H1 (cell line): Measurements from ENCODE around the gene SCYGR7. TPM values are rescaled to one million over a fixed set of nuclear protein-coding genes. Genes with fewer than 3 reads are reported as not detected.

Experiments used
- CTCF ChIA-PET: fragments of 300-600 bp; sonication (Branson Sonifier 250); formaldehyde crosslinking; loops from one replicate; lab custom pipeline; 2021; ENCODE audit not compliant: partially characterized antibody; lab: Charles Lee
- POLR2A ChIA-PET: fragments of 300-600 bp; sonication (Branson Sonifier 250); formaldehyde crosslinking; loops from one replicate; lab custom pipeline; 2021; ENCODE audit warnings: inconsistent platforms; ENCODE audit not compliant: partially characterized antibody; lab: Charles Lee
- DNase-seq, 2 experiments: peaks; one replicate each; pipeline versions ENCODE4 v3.0.0 to v3.0.0-alpha.2; 2010 to 2022; ENCODE audit warnings: low spot score in 2 of 2, low read depth in 1 of 2, mixed read lengths in 1 of 2
- FAIRE-seq: peaks from 2 replicates; lab custom pipeline; 2011; peaks lifted over from hg19 to GRCh38; lab: Jason Lieb, UNC
- H2AFZ ChIP-seq: 2 replicates; pipeline ENCODE4 v1.8.1; 2012; ENCODE audit warnings: low read length, inconsistent platforms
- H2AK5ac ChIP-seq: 2 replicates; pipeline ENCODE4 v1.6.1; 2013; ENCODE audit warnings: low read depth, low read length
- H2BK120ac ChIP-seq: replicated peaks from 2 replicates; pipeline ENCODE3; 2013; ENCODE audit warnings: low read depth, low read length, inconsistent platforms
- H2BK12ac ChIP-seq: 2 replicates; pipeline ENCODE4 v1.6.1; 2013; ENCODE audit warnings: low read depth, low read length
- H2BK15ac ChIP-seq: 2 replicates; pipeline ENCODE4 v1.6.1; 2013; ENCODE audit warnings: low read length
- H2BK20ac ChIP-seq: 2 replicates; pipeline ENCODE4 v1.6.1; 2013; ENCODE audit warnings: low read length
- H2BK5ac ChIP-seq: 2 replicates; pipeline ENCODE4 v1.6.1; 2013; ENCODE audit warnings: low read depth, low read length
- H3K14ac ChIP-seq: 2 replicates; pipeline ENCODE4 v1.6.1; 2013; ENCODE audit warnings: inconsistent platforms; ENCODE audit not compliant: insufficient read length
- H3K18ac ChIP-seq: 2 replicates; pipeline ENCODE4 v1.6.1; 2013; ENCODE audit warnings: low read length; ENCODE audit errors: extremely low read depth
- H3K23ac ChIP-seq: 2 replicates; pipeline ENCODE4 v1.6.1; 2013; ENCODE audit warnings: inconsistent platforms; ENCODE audit not compliant: insufficient read length
- H3K23me2 ChIP-seq: 2 replicates; pipeline ENCODE4 v1.6.1; 2013; ENCODE audit warnings: low read depth, low read length
- H3K27ac ChIP-seq: 2 replicates; pipeline ENCODE4 v1.6.1; 2011; ENCODE audit warnings: low read depth, low read length, inconsistent platforms
- H3K27me3 ChIP-seq, 4 experiments: replicated peaks in 1 of 4; 1 replicate in 1 of 4; 2 replicates in 3 of 4; pipeline versions ENCODE4 v1.6.1 to v1.8.1; 2011 to 2013; ENCODE audit warnings: low read length in 3 of 4, mild to moderate bottlenecking in 3 of 4, inconsistent platforms in 2 of 4, mixed read lengths in 2 of 4, moderate library complexity in 1 of 4; ENCODE audit not compliant: control insufficient read depth in 3 of 4, insufficient read depth in 3 of 4; ENCODE audit errors: extremely low read depth in 1 of 4
- H3K36me3 ChIP-seq, 4 experiments: 2 replicates each; pipeline versions ENCODE4 v1.6.1 to v1.8.1; 2011 to 2013; ENCODE audit warnings: mild to moderate bottlenecking in 4 of 4, low read length in 3 of 4, moderate library complexity in 2 of 4, control low read depth in 1 of 4, inconsistent platforms in 1 of 4; ENCODE audit not compliant: insufficient read depth in 4 of 4, control insufficient read depth in 2 of 4
- H3K4ac ChIP-seq: replicated peaks from 2 replicates; pipeline ENCODE3; 2013; ENCODE audit warnings: low read length, low read depth, mixed read lengths, inconsistent platforms; ENCODE audit not compliant: insufficient read length
- H3K4me1 ChIP-seq, 4 experiments: replicated peaks in 1 of 4; 1 replicate in 1 of 4; 2 replicates in 3 of 4; pipeline versions ENCODE4 v1.6.1 to v1.8.1; 2011 to 2013; ENCODE audit warnings: low read length in 3 of 4, inconsistent platforms in 2 of 4, mixed read lengths in 1 of 4; ENCODE audit not compliant: insufficient read depth in 4 of 4, control insufficient read depth in 3 of 4
- H3K4me2 ChIP-seq, 2 experiments: 2 replicates each; pipeline versions ENCODE4 v1.6.1 to v1.8.1; 2011 to 2013; ENCODE audit warnings: low read depth in 2 of 2, low read length in 2 of 2, control low read depth in 1 of 2, inconsistent platforms in 1 of 2, mild to moderate bottlenecking in 1 of 2; ENCODE audit not compliant: insufficient read depth in 1 of 2
- H3K4me3 ChIP-seq, 4 experiments: fragments of 200-600, 300-600 bp in 1 of 4; sonication (generic), shearing (Covaris generic), sonication (Bioruptor Twin) in 1 of 4; 2 replicates each; pipeline versions ENCODE4 v1.5.1 to v1.8.1; 2011 to 2016; ENCODE audit warnings: low read length in 4 of 4, low read depth in 3 of 4, control low read depth in 2 of 4, inconsistent platforms in 2 of 4, mild to moderate bottlenecking in 2 of 4, mixed read lengths in 1 of 4, moderate library complexity in 1 of 4; ENCODE audit not compliant: insufficient read depth in 2 of 4; ENCODE audit errors: extremely low read depth in 1 of 4
- H3K56ac ChIP-seq: replicated peaks from 2 replicates; pipeline ENCODE3; 2013; ENCODE audit warnings: low read depth, mild to moderate bottlenecking, mixed read lengths, low read length, inconsistent platforms; ENCODE audit not compliant: insufficient read length
- H3K79me1 ChIP-seq: 2 replicates; pipeline ENCODE4 v1.6.1; 2013; ENCODE audit warnings: low read depth, low read length, control low read depth
- H3K79me2 ChIP-seq, 2 experiments: 2 replicates each; pipeline versions ENCODE4 v1.6.1 to v1.8.1; 2012 to 2013; ENCODE audit warnings: low read length in 2 of 2, mild to moderate bottlenecking in 2 of 2, inconsistent platforms in 1 of 2; ENCODE audit not compliant: insufficient read depth in 2 of 2, control insufficient read depth in 1 of 2
- H3K9ac ChIP-seq, 4 experiments: replicated peaks in 1 of 4; 1 replicate in 1 of 4; 2 replicates in 3 of 4; pipeline versions ENCODE4 v1.6.1 to v1.8.1; 2011 to 2013; ENCODE audit warnings: low read depth in 3 of 4, low read length in 3 of 4, control low read depth in 2 of 4, mild to moderate bottlenecking in 2 of 4, moderate library complexity in 2 of 4, inconsistent platforms in 1 of 4; ENCODE audit errors: extremely low read depth in 1 of 4
- H3K9me3 ChIP-seq, 2 experiments: 2 replicates each; pipeline versions ENCODE4 v1.6.1 to v1.8.1; 2012 to 2013; ENCODE audit warnings: mild to moderate bottlenecking in 2 of 2, moderate library complexity in 2 of 2, control low read depth in 1 of 2, inconsistent platforms in 1 of 2, low read depth in 1 of 2, low read length in 1 of 2, mixed read lengths in 1 of 2; ENCODE audit not compliant: insufficient read depth in 2 of 2
- H4K20me1 ChIP-seq, 2 experiments: replicated peaks in 1 of 2; 2 replicates each; pipeline versions ENCODE3 to v1.8.1; 2011 to 2013; ENCODE audit warnings: inconsistent platforms in 2 of 2, low read length in 2 of 2, mild to moderate bottlenecking in 1 of 2; ENCODE audit not compliant: insufficient read depth in 2 of 2, control insufficient read depth in 1 of 2
- H4K5ac ChIP-seq: 2 replicates; pipeline ENCODE4 v1.6.1; 2013; ENCODE audit warnings: low read length, low read depth, mixed read lengths, inconsistent platforms; ENCODE audit not compliant: insufficient read length
- H4K8ac ChIP-seq: 2 replicates; pipeline ENCODE4 v1.8.0; 2013; ENCODE audit warnings: mild to moderate bottlenecking, moderate library complexity, low read length, inconsistent platforms; ENCODE audit not compliant: insufficient read depth; ENCODE audit errors: extremely low read depth
- H4K91ac ChIP-seq: replicated peaks from 2 replicates; pipeline ENCODE3; 2013; ENCODE audit warnings: low read length, mixed read lengths, inconsistent platforms; ENCODE audit not compliant: insufficient read length
- CEBPB ChIP-seq: IDR thresholded peaks from 2 replicates; pipeline ENCODE4 v1.6.1; 2012; ENCODE audit warnings: low read depth, low read length
- EZH2 ChIP-seq: fragments of 200-600 bp; sonication (generic); IDR thresholded peaks from 2 replicates; pipeline ENCODE4 v1.7.1; 2012; ENCODE audit warnings: low read depth, mild to moderate bottlenecking, moderate library complexity, low read length, inconsistent platforms; ENCODE audit not compliant: severe bottlenecking
- RAD21 ChIP-seq, 2 experiments: IDR thresholded peaks in 1 of 2; conservative IDR thresholded peaks in 1 of 2; 2 replicates each; pipeline ENCODE4 v1.6.1; 2011; ENCODE audit warnings: low read depth in 2 of 2, low read length in 2 of 2, improper control_type of control experiment in 1 of 2, inconsistent platforms in 1 of 2, mild to moderate bottlenecking in 1 of 2, moderate library complexity in 1 of 2
- WGBS, 2 experiments: shearing (Covaris generic) in 1 of 2; methylation state at CpG; one replicate each; pipeline versions ENCODE4 v1.1.6 to v1.1.7; 2013 to 2015; ENCODE audit warnings: low lambda C conversion rate in 2 of 2, mixed read lengths in 2 of 2, inconsistent platforms in 1 of 2, low coverage in 1 of 2, missing lambda C conversion rate in 1 of 2; ENCODE audit not compliant: insufficient replicate concordance in 2 of 2, insufficient coverage in 1 of 2, insufficient read length in 1 of 2; ENCODE audit errors: extremely low coverage in 1 of 2, missing lambda C conversion rate in 1 of 2; 5-methylcytosine and 5-hydroxymethylcytosine counted together
- polyA plus RNA-seq, 7 experiments: library from polyadenylated mRNA; depleted of rRNA in 3 of 7; stranded (reverse) in 5 of 7; unstranded in 2 of 7; fragments of >200 nt in 5 of 7; fragments of 200-250 nt in 2 of 7; gene quantifications; 1 replicate in 5 of 7; 2 replicates in 1 of 7; 4 replicates in 1 of 7; pipeline versions ENCODE4 v1.2.1 to v1.2.3, GENCODE V29; 2011 to 2013; ENCODE audit warnings: missing spikeins in 2 of 7, mixed read lengths in 2 of 7
- total RNA-seq: library from RNA; stranded (reverse); fragmentation: NEBNext Ultra II Directional; extraction: Animal tissue kit (Norgen Biotek cat#: 25700); gene quantifications from 2 replicates; pipeline ENCODE4 v1.2.1, GENCODE V29; 2021

SCYGR7 gene
- total and polyA plus RNA-seq, 2 of the 8 experiments (the other 6 are each of a cell fraction or from before 2014, with no cell fraction given): not detected

DNA sequence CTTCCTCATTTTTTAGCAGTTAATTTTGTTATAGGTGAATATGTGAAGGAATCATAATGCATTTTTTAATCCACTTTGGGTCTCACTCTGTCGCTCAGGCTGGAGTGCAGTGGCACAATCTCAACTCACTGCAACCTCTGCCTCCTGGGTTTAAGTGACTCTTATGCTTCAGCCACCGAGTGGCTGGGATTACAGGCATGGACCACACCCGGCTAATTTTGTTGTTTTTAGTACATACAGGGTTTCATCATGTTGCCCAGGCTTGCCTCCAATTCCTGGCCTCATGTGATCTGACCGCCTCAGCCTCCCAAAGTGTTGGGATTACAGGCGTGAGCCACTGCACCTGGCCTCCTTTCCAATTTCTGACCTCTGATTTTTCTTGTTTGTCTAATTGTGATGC lies 43.9 kb upstream of the SCYGR7 start:
- no peak overlapping the region for H3K4ac ChIP-seq
- no peaks in the 10 kb centered on the region for H3K23me2 ChIP-seq
- POLR2A ChIA-PET: no interaction called here
- no peak overlapping the region for H3K18ac ChIP-seq
- H3K56ac ChIP-seq: no peak overlapping the region
- H3K23ac ChIP-seq: no peak overlapping the region
- no peaks in the 10 kb centered on the region for H3K9me3 ChIP-seq
- no peak overlapping the region for H3K27ac ChIP-seq
- no peak overlapping the region for H2BK15ac ChIP-seq
- no peak overlapping the region for H2BK120ac ChIP-seq
- no peak overlapping the region for H4K91ac ChIP-seq
- no peak overlapping the region for H2AFZ ChIP-seq
- H2BK12ac ChIP-seq: no peak overlapping the region
- no peak overlapping the region for H2AK5ac ChIP-seq
- 92% methylated on average over 5 of the region's 5 CpGs; no CpG with 5 or more reads in 1 of the 2 experiments for WGBS, 2 experiments
- no peak overlapping the region for H2BK20ac ChIP-seq
- H3K27me3 ChIP-seq: no peaks in the 10 kb centered on the region
- no peak overlapping the region for H3K14ac ChIP-seq
- H3K4me3 ChIP-seq: no peak overlapping the region
- H2BK5ac ChIP-seq: no peak overlapping the region
- H4K5ac ChIP-seq: no peak overlapping the region
- H3K79me1 ChIP-seq: no peaks in the 10 kb centered on the region
- no peaks in the 10 kb centered on the region for H3K79me2 ChIP-seq
- H3K4me2 ChIP-seq: no peak overlapping the region
- H3K4me1 ChIP-seq: no peaks in the 10 kb centered on the region
- no peak for TF ChIP-seq EZH2
- no peak for TF ChIP-seq RAD21 (IDR thresholded peaks at IDR 0.05 in 1 of 2, conservative IDR thresholded peaks at IDR 0.05 in 1 of 2; ENCODE audit: low read depth in 2 of 2, low read length in 2 of 2)
- TF ChIP-seq CEBPB: no peak
- TF ChIP-seq, all 59 proteins: peak for 0
- FAIRE-seq: no peak
- DNase-seq: no peak
- CTCF ChIA-PET: interaction anchor here (1.1 to 2.0 kb wide), 2 partner anchors 26 to 82 kb away, joined by 4 to 6 read pairs; no protein-coding TSS in a partner anchor
- no peak overlapping the region for H4K8ac ChIP-seq
- no peaks in the 10 kb centered on the region for H4K20me1 ChIP-seq
- no peak overlapping the region for H3K9ac ChIP-seq
- no peaks in the 10 kb centered on the region for H3K36me3 ChIP-seq
